Left renal pelvis (tissue), 4 donors: ENCODE data around the gene PTMA. TPM values are rescaled to one million over a fixed set of nuclear protein-coding genes. Genes with fewer than 3 reads are reported as not detected.
A peak's percentile ranks its signal among the peaks of the same experiment; 100 is the strongest.
"Not testable (repeated sequence)": the region's sequence is repeated elsewhere in the genome, so short reads cannot be mapped to it uniquely, and the experiment has no call there.

Experiments used
- DNase-seq, 4 donors: peaks; one replicate each; pipeline ENCODE4 v3.0.0-alpha.2; 2013; ENCODE audit warnings: low read depth in 4 of 4, low spot score in 3 of 4
- polyA plus RNA-seq, 4 donors: library from polyadenylated mRNA; unstranded; fragments of 120-200 nt; gene quantifications; one replicate each; pipeline ENCODE4 v1.2.1, GENCODE V29; 2013; ENCODE audit not compliant: insufficient read length in 4 of 4

PTMA gene
- polyA plus RNA-seq = 1,000 to 10,000 TPM; 1,725 to 2,255 (median 2,069) TPM

GRCh38 chr2:231707927-231708772, at the start of gene PTMA:
Gene PTMA, plus strand, starts transcription at chr2:231708525. Its CDS starts 182 bp downstream, at chr2:231708707.
- peak; percentile 98 to 99 (median 99) for DNase-seq

- DNase-seq = not testable (repeated sequence)
Observed at GRCh38 chr2:231660073-231660472, 48.3 kb upstream of the PTMA start.

GRCh38 chr2:231660860-231661259, 47.5 kb upstream of the PTMA start:
- DNase-seq = no peak

- no peak for DNase-seq
Observed at GRCh38 chr2:231661422-231662027, 46.8 kb upstream of the PTMA start.

GRCh38 chr2:231662028-231662810, 46.1 kb upstream of the PTMA start:
- peak; percentile 95 to 97 (median 96) for DNase-seq

- DNase-seq = no peak
Observed at GRCh38 chr2:231662811-231663457, 45.4 kb upstream of the PTMA start.

- DNase-seq = no peak
Observed at GRCh38 chr2:231663458-231664212, 44.7 kb upstream of the PTMA start.

- no peak for DNase-seq
Observed at GRCh38 chr2:231664727-231665126, 43.6 kb upstream of the PTMA start.

- no peak for DNase-seq
Observed at GRCh38 chr2:231665245-231666170, 42.8 kb upstream of the PTMA start.

- peak in 2 of 4 donors; percentile 79 to 85 for DNase-seq
Observed at GRCh38 chr2:231666171-231667095, 41.9 kb upstream of the PTMA start.

- no peak for DNase-seq
Observed at GRCh38 chr2:231667096-231667427, 41.3 kb upstream of the PTMA start.

GRCh38 chr2:231667496-231667895, 40.8 kb upstream of the PTMA start:
- DNase-seq = no peak

- DNase-seq = no peak
Observed at GRCh38 chr2:231668981-231669380, 39.3 kb upstream of the PTMA start.

- no peak for DNase-seq
Observed at GRCh38 chr2:231671270-231672050, 36.9 kb upstream of the PTMA start.

- DNase-seq = no peak
Observed at GRCh38 chr2:231672617-231673347, 35.5 kb upstream of the PTMA start.

GRCh38 chr2:231673348-231673770, 35.0 kb upstream of the PTMA start:
- no peak for DNase-seq
